HG03108 (cell line): ENCODE results near the gene NSRP1.
"Not testable (repeated sequence)": the region's sequence is repeated elsewhere in the genome, so short reads cannot be mapped to it uniquely, and the experiment has no call there.

Experiments used
- ATAC-seq: cut with Tn5 transposase; IDR thresholded peaks from one replicate; pipeline ENCODE4 v1.9.1; 2021; ENCODE audit warnings: moderate library complexity; ENCODE audit not compliant: unreplicated experiment

Gene NSRP1, protein sequence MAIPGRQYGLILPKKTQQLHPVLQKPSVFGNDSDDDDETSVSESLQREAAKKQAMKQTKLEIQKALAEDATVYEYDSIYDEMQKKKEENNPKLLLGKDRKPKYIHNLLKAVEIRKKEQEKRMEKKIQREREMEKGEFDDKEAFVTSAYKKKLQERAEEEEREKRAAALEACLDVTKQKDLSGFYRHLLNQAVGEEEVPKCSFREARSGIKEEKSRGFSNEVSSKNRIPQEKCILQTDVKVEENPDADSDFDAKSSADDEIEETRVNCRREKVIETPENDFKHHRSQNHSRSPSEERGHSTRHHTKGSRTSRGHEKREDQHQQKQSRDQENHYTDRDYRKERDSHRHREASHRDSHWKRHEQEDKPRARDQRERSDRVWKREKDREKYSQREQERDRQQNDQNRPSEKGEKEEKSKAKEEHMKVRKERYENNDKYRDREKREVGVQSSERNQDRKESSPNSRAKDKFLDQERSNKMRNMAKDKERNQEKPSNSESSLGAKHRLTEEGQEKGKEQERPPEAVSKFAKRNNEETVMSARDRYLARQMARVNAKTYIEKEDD

DNA sequence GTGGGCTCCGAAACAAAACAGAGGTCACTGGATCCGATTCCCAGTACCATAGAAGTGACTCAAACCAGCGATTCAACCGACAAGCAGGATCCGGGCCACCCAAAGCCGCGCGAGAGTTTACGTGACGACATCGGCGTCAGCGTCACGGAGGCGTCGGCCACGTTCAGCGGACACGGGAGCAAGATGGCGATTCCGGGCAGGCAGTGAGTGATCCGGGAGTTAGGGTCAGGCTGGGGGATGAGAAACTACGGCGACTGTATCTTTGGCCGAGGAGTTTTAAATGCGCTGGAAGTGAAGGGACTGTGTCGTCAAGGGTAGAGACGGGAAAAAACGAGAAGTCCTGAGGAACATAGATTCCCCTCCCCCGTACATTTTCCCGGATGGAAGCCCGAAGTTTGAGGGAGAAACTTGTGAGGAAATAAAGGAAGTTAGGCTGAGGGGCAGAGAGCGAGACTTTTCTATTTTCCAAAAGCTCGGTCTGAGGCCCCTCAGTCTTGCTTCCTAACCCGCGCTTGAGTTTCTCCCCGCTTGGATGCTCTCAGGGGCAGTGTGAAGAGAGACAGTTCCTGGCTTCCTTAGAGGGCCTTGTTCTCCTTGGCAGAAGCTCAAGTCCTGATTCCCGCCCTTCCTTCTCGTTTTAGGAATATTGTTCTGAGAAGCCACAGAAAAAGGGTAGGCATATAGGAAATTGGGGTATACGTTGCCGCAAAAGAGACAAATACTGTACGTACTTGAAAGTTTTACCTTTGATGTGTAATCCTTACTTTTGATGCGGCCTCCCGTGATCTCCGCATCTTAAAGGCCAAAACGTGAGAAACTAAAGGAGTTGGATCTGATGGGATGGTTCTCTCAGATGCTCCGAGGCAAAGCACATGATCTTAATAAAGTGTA, at the start of gene NSRP1:
NSRP1 (plus strand) TSS at position 156 of the 891 bp plus-strand sequence; CDS start at position 184, 28 bp downstream.
- ATAC-seq, result no peak

- no peak for ATAC-seq
Measured at GRCh38 chr17:30068465-30068864, 48.2 kb upstream of the NSRP1 start.

DNA sequence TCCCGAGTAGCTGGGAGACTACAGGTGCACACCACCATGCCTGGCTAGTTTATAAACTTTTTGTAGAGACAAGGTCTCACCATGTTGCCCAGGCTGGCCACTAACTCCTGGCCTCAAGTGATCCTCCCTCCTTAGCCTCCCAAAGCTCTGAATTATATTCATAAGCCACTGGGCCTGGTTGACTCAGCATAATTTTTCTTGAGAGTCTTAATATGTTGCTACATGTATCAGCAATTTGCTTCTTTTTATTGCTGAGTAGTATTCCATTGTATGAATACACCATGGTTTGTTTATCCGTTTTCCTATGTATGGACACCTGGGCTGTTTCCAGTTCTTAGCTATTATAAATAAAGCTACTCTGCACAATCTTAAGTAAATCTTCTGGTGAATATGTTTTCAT, 42.4 kb upstream of the NSRP1 start:
- no peak for ATAC-seq

- ATAC-seq, result no peak
Measured at GRCh38 chr17:30074730-30075129, 41.9 kb upstream of the NSRP1 start.

GRCh38 chr17:30082773-30083172, 33.8 kb upstream of the NSRP1 start:
- no peak for ATAC-seq

- ATAC-seq, result no peak
Measured at GRCh38 chr17:30084788-30085187, 31.8 kb upstream of the NSRP1 start.

DNA sequence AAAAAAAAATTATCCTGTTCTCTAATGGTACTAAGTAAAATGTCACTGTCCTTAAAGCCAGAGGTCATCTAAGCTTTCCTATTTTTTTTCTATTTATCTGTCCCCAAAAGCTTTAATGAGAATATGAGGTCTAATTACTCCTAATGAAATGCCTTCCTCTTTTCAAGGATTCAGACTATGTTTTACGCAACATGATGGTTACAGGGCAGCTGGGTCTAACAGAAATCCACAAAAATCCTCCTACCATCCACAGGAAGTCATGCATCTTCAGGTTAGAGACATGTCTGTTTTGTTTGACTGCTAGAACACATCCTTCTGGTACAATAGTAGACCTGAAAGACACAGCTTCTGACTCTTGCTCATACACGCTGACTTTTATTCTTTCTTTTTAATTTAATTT, 29.7 kb upstream of the NSRP1 start:
- no peak for ATAC-seq

- ATAC-seq, result not testable (repeated sequence)
Measured at GRCh38 chr17:30087431-30087830, 29.2 kb upstream of the NSRP1 start.

DNA sequence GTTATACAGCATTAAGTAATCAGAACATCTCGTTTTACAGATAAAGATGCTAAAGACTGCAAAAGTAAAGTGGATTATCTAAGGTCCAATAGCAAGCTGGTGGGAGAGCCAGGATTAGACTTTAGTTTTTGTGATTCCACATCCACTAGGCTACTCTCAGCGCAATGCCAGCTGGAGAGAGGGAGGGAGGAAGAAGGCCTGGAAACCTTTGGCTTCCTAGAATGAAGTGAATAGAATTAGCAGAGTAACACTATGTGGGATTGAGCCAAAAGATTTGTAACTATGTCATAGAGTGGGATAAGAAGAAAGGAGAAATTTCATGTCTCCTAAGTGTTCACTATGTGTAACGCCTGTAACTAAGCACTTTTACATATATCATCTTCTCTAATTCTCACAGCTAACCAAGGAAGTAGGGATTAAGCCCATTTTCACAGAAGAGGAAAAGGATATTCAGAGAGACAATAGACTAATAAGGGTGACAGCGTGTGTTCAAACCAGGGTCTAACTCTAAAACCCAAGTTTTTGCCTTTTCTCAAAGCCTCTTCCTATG, 25.4 kb upstream of the NSRP1 start:
- no peak for ATAC-seq

- no peak for ATAC-seq
Measured at GRCh38 chr17:30091771-30092170, 24.8 kb upstream of the NSRP1 start.

GRCh38 chr17:30092886-30093285, 23.7 kb upstream of the NSRP1 start:
- ATAC-seq, result no peak

DNA sequence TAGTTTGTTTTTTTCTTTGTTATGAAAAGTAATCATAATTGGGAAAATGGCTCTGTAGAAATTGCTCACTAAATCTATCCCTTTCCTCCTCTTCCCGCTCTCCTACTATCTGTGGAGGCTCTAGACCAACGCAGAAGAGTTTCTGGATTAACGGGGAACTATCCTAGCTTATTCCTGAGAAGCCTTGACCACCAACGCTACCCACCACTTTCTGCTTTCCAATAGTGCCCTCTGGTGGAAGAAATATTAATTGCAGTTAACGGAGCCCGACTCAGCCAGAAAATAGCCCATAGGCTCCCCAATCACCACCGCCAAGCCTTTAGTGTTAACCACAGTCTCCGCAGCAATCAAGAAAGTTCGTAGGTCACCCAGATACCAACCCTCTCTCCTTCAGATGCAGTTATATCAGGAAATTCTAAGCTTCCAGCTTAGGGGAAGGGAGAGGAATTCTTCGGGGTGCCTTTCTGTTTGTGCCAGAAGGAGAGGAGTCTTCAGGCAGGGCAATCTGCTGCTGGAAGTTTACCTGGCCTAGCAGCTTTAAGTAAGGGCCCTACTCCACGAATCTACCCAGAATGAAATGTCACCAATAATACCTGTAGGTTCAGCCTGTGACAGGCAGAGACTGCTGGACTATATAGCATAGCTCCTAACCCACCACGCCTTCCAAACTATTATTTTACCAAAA, 23.0 kb upstream of the NSRP1 start:
- ATAC-seq, result no peak

GRCh38 chr17:30095507-30096244, 20.9 kb upstream of the NSRP1 start:
- ATAC-seq, result no peak

DNA sequence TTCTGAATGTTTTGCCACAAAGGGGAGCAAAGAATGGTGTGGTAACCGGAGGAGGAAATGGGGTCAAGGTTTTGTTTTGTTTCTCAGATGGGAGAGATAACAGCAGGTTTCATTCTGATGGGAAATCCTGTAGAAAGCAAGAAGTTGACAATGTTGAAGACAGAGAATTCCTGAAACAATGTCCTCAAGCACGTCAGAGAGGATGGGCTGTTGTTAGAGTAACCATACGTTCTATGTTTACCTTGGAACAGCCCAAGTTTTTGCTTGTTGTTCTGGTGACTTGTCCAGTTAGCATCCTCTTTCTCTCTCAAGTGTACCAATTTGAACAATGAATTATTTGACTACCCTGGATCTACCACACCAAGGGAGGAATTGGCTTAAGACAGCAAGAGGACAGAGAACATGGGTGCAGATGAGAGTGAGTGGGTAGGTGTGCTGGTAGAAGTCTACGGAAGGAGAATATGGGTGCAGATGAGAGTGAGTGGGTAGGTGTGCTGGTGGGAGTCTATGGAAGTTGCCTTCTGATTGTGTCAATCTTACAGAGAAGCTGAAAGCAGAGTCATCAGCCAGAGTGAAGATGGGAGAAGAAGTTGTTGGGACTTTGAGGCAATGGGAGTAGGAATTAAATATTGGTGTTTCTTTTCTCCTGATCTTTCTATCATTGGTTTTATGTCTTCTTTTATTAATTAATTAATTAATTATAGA, 14.8 kb upstream of the NSRP1 start:
- no peak for ATAC-seq

GRCh38 chr17:30103921-30104320, 12.7 kb upstream of the NSRP1 start:
- ATAC-seq, result no peak

GRCh38 chr17:30104575-30105339, 11.9 kb upstream of the NSRP1 start:
- ATAC-seq, result peak; percentile 63

DNA sequence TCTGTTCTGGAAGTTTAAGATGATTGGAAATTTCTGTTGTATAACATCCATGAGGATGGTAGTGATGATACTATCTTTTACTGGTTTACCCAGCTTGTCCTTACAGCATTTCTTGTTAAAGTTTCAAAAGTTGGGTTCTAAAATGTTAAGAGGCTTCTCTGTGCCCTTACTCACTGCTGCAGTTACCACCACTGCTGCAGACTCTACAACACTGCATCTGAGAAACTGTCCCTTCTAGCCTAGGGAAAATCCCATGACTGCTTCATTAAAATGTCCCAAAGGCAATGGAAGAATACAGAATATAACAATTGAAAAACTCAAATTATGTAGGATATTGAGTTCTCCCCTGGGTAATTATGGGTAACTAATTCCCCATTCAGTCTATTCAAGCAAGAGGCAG, 3.8 kb upstream of the NSRP1 start:
- no peak for ATAC-seq

- no peak for ATAC-seq
Measured at GRCh38 chr17:30113213-30113612, 3.4 kb upstream of the NSRP1 start.

DNA sequence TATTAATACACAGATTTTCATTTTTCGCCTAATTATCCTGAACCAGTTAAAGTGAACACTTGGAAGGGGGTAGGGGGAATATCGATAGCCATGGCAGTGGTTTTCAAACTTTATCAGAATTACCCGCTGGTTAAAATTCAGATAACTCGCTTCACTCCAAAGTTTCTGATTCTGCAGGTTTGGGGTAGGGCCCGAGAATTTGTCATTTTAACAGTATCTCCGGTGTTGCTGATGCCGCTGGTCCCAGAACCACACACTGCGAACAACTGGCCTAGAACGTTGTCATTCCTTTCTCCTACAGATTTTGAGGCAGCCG, 313 bp upstream of the NSRP1 start:
- no peak for ATAC-seq
